ENCODE results near the gene OGFOD1.

OGFOD1 gene

DNA sequence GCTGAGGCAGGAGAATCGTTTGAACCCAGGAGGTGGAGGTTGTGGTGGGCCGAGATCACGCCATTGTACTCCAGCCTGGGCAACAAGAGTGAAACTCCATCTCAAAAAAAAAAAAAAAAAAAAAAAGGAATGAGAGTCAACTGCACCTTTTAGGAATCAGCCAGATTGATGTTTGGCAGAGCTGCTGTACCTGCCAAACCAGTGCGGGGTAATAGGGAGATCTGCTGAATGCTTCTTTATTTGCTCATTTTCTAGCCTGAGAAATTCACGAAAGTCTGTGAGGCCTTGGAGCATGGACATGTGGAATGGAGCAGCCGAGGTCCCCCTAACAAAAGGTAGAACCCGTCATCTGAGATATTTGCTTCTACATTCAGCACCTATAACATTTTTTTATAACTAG, 18.4 kb downstream of the OGFOD1 start:
- no peak for DNase-seq (ENCODE audit: low read depth in 1 of 2, low spot score in 1 of 2)
- TF ChIP-seq, protein P1, sequence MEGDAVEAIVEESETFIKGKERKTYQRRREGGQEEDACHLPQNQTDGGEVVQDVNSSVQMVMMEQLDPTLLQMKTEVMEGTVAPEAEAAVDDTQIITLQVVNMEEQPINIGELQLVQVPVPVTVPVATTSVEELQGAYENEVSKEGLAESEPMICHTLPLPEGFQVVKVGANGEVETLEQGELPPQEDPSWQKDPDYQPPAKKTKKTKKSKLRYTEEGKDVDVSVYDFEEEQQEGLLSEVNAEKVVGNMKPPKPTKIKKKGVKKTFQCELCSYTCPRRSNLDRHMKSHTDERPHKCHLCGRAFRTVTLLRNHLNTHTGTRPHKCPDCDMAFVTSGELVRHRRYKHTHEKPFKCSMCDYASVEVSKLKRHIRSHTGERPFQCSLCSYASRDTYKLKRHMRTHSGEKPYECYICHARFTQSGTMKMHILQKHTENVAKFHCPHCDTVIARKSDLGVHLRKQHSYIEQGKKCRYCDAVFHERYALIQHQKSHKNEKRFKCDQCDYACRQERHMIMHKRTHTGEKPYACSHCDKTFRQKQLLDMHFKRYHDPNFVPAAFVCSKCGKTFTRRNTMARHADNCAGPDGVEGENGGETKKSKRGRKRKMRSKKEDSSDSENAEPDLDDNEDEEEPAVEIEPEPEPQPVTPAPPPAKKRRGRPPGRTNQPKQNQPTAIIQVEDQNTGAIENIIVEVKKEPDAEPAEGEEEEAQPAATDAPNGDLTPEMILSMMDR (IDR thresholded peaks at IDR 0.05; ENCODE audit: insufficient read depth, low read length): no peak
- TF ChIP-seq POLR2AphosphoS5 (IDR thresholded peaks at IDR 0.05; ENCODE audit: low read depth): no peak
- TF ChIP-seq SPI1 (IDR thresholded peaks at IDR 0.05; ENCODE audit: borderline replicate concordance, low read depth): no peak
- TF ChIP-seq, protein P2, sequence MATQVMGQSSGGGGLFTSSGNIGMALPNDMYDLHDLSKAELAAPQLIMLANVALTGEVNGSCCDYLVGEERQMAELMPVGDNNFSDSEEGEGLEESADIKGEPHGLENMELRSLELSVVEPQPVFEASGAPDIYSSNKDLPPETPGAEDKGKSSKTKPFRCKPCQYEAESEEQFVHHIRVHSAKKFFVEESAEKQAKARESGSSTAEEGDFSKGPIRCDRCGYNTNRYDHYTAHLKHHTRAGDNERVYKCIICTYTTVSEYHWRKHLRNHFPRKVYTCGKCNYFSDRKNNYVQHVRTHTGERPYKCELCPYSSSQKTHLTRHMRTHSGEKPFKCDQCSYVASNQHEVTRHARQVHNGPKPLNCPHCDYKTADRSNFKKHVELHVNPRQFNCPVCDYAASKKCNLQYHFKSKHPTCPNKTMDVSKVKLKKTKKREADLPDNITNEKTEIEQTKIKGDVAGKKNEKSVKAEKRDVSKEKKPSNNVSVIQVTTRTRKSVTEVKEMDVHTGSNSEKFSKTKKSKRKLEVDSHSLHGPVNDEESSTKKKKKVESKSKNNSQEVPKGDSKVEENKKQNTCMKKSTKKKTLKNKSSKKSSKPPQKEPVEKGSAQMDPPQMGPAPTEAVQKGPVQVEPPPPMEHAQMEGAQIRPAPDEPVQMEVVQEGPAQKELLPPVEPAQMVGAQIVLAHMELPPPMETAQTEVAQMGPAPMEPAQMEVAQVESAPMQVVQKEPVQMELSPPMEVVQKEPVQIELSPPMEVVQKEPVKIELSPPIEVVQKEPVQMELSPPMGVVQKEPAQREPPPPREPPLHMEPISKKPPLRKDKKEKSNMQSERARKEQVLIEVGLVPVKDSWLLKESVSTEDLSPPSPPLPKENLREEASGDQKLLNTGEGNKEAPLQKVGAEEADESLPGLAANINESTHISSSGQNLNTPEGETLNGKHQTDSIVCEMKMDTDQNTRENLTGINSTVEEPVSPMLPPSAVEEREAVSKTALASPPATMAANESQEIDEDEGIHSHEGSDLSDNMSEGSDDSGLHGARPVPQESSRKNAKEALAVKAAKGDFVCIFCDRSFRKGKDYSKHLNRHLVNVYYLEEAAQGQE (IDR thresholded peaks at IDR 0.05; ENCODE audit: insufficient replicate concordance, low read depth): no peak
- no peak for TF ChIP-seq GABPA (IDR thresholded peaks at IDR 0.05; ENCODE audit: low read depth)
- H3K27me3 ChIP-seq (ENCODE audit: insufficient read depth, poor library complexity, severe bottlenecking): no peaks in the 10 kb centered on the region
- no peak overlapping the region for H3K4me3 ChIP-seq (replicated peaks; ENCODE audit: insufficient read depth, low read length)
- no peak overlapping the region for H3K27ac ChIP-seq (replicated peaks)

DNA sequence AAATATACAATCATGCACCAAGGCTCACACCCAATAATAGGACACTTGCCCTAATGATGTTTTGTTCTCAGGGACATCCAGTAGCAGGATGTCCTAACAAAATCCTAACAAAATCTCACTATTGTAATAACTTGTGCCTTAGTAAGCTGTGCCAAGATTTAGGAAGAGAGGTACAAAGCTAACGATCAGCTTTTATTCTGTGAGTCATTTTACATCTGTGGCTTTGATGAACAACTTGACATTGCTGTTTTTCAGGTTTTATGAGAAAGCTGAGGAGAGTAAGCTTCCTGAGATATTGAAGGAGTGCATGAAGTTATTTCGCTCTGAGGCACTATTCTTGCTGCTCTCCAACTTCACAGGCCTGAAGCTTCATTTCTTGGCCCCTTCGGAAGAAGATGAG, 18.9 kb downstream of the OGFOD1 start:
- TF ChIP-seq, protein P2 (IDR thresholded peaks at IDR 0.05; ENCODE audit: insufficient replicate concordance, low read depth): no peak
- TF ChIP-seq, protein P1 (IDR thresholded peaks at IDR 0.05; ENCODE audit: insufficient read depth, low read length): no peak
- no peak for TF ChIP-seq GABPA (IDR thresholded peaks at IDR 0.05; ENCODE audit: low read depth)
- TF ChIP-seq POLR2AphosphoS5 (IDR thresholded peaks at IDR 0.05; ENCODE audit: low read depth): no peak
- TF ChIP-seq SPI1 (IDR thresholded peaks at IDR 0.05; ENCODE audit: borderline replicate concordance, low read depth): no peak
- no peak for DNase-seq (ENCODE audit: low read depth in 1 of 2, low spot score in 1 of 2)
- Histone ChIP-seq H3K4me3 (replicated peaks; ENCODE audit: insufficient read depth, low read length) (no peak overlapping the region), H3K27me3 (ENCODE audit: insufficient read depth, poor library complexity, severe bottlenecking) (no peaks in the 10 kb centered on the region), H3K27ac (replicated peaks) (no peak overlapping the region)

DNA sequence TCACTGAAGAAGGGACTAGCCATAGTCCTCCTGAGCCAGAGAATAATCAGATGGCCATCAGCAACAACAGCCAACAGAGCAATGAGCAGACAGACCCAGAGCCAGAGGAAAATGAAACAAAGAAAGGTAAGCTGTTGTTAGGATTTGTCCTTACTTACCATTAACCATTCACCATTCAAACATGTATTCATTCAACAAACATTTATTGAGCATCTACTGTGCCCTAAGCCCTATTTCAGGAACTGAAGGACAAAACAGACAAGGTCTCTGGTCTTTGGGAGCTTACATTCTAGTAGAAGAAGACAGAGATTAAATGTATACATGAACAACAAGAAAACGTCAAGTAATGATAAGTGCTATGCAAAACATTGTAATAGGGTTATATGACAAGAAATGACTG, 19.3 kb downstream of the OGFOD1 start:
- no peak overlapping the region for H3K27ac ChIP-seq (replicated peaks)
- H3K27me3 ChIP-seq (ENCODE audit: insufficient read depth, poor library complexity, severe bottlenecking): no peaks in the 10 kb centered on the region
- H3K4me3 ChIP-seq (replicated peaks; ENCODE audit: insufficient read depth, low read length): no peak overlapping the region
- TF ChIP-seq SPI1 (IDR thresholded peaks at IDR 0.05; ENCODE audit: borderline replicate concordance, low read depth) (no peak), GABPA (IDR thresholded peaks at IDR 0.05; ENCODE audit: low read depth) (no peak)
- no peak for DNase-seq (ENCODE audit: low read depth in 1 of 2, low spot score in 1 of 2)

DNA sequence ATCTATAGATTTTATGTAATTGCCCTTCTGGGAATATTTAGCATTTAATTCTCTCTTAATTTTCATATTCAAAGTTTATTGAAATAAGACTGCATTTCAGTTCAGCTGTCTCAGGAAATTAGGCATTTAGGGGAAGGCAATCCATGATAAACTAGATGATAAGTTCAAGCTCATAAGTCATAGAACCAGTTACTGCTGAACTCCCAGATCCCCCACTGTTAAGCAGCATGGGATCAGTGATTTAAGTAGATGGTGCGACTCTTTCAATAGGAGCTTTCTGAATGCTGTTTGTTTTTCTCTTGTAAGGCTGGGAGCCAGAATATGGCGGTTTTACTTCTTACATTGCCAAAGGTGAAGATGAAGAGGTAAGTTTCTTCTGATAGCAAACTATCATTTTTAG, 23.8 kb downstream of the OGFOD1 start:
- TF ChIP-seq, protein P1 (IDR thresholded peaks at IDR 0.05; ENCODE audit: insufficient read depth, low read length): no peak
- no peak for TF ChIP-seq GABPA (IDR thresholded peaks at IDR 0.05; ENCODE audit: low read depth)
- TF ChIP-seq SPI1 (IDR thresholded peaks at IDR 0.05; ENCODE audit: borderline replicate concordance, low read depth): no peak
- TF ChIP-seq, protein P2 (IDR thresholded peaks at IDR 0.05; ENCODE audit: insufficient replicate concordance, low read depth): no peak
- TF ChIP-seq POLR2AphosphoS5 (IDR thresholded peaks at IDR 0.05; ENCODE audit: low read depth): no peak

More for the DNA sequence above, 23.8 kb downstream of the OGFOD1 start:
- H3K4me3 ChIP-seq (replicated peaks; ENCODE audit: insufficient read depth, low read length): no peak overlapping the region
- no peak overlapping the region for H3K27ac ChIP-seq (replicated peaks)
- no peak for DNase-seq (ENCODE audit: low read depth in 1 of 2, low spot score in 1 of 2)
- H3K27me3 ChIP-seq (ENCODE audit: insufficient read depth, poor library complexity, severe bottlenecking): no peaks in the 10 kb centered on the region
